HG02588 (cell line): ENCODE data around the gene LTBP3.

Experiments
- ATAC-seq: cut with Tn5 transposase; IDR thresholded peaks from one replicate; pipeline ENCODE4 v1.9.1; 2021; ENCODE audit warnings: mild to moderate bottlenecking, moderate library complexity; ENCODE audit not compliant: unreplicated experiment

The LTBP3 gene

GRCh38 chr11:65498727-65498976 lies 59.5 kb downstream of the LTBP3 start:
- ATAC-seq, result no peak

- no peak for ATAC-seq
Observed at GRCh38 chr11:65498042-65498726, 60.0 kb downstream of the LTBP3 start.

GRCh38 chr11:65497141-65498041 lies 60.8 kb downstream of the LTBP3 start:
- peak; percentile 68 for ATAC-seq

- no peak for ATAC-seq
Observed at GRCh38 chr11:65496304-65497140, 61.6 kb downstream of the LTBP3 start.

GRCh38 chr11:65493367-65494176 lies 64.6 kb downstream of the LTBP3 start:
- ATAC-seq, result no peak

- no peak for ATAC-seq
Observed at GRCh38 chr11:65492637-65493366, 65.4 kb downstream of the LTBP3 start.

- no peak for ATAC-seq
Observed at GRCh38 chr11:65492387-65492636, 65.8 kb downstream of the LTBP3 start.

DNA sequence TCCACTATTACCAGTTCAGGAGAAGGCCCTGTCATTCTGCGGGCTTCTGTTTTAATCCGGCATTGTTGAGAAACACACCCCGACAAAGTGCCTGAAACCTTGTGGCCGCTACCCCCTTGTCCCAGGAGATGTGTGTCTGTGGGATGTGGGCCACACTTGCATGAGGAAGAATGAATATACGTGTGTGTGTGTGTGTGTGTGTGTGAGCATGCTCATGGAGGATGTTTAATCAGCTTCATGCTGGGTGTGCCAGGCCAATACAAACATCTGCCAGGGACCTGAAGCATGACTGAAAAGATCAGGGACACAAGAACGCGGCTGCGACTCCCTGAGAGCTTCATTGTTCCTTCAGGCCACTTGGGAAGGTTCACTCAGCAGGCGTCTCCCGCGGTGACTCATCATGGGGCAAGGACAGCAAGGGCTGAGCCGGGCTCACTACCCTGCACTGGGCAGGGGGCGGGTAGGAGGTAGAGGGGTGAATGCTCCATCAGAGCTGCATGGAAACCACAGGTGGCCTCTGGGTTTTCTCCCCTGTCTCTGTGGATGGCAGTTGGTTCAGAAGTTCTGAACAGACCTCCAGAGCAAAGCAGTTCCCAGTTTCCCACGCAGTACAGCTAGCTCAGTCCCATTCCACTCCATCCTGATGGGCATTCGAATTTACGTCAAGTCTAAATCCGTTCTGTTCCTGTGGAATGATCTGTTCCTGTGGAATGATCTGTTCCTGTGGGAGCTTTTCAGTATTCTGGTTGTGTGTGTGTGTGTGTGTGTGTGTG lies 66.4 kb downstream of the LTBP3 start:
- no peak for ATAC-seq

DNA sequence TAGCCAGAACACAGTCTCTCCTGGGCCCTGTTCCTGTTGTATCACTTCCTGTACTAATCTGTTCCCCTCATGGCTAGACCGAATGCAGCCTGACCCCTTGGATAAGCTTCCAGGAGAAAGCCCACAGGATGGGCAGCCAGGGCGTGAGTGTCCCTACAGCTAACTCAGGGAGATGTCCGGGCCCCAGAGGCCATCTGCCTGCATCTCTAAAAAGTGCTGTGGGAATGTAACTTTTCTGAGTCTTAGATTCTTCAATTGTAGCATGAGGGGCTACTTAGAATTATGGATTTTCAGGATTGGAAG lies 67.0 kb downstream of the LTBP3 start:
- no peak for ATAC-seq

GRCh38 chr11:65489706-65490320 lies 68.3 kb downstream of the LTBP3 start:
- no peak for ATAC-seq

GRCh38 chr11:65489035-65489705 lies 69.0 kb downstream of the LTBP3 start:
- no peak for ATAC-seq
